Fibroblast of villous mesenchyme (primary cell): Measurements from ENCODE around the gene TLE5. TPM values are rescaled to one million over a fixed set of nuclear protein-coding genes. Genes with fewer than 3 reads are reported as not detected.

ENCODE experiments used
- DNase-seq: peaks from one replicate; pipeline ENCODE4 v3.0.0-alpha.2; 2010; ENCODE audit warnings: low read depth
- H3K4me3 ChIP-seq: 2 replicates; pipeline ENCODE4 v1.5.1; 2011; ENCODE audit warnings: low read depth, mild to moderate bottlenecking, low read length
- CTCF ChIP-seq: IDR thresholded peaks from 2 replicates; pipeline ENCODE4 v1.5.1; 2012; ENCODE audit warnings: low read depth, mild to moderate bottlenecking, low read length; ENCODE audit not compliant: insufficient read depth
- total RNA-seq: library from RNA; depleted of rRNA; stranded (reverse); fragments of >200 nt; gene quantifications from 2 replicates; pipeline ENCODE4 v1.2.3, GENCODE V29; 2012

The TLE5 gene
- total RNA-seq, 1 donor, result 289 TPM

GRCh38 chr19:3067563-3067962 is 5.3 kb upstream of the TLE5 start:
- no peak for TF ChIP-seq CTCF
- no peak for DNase-seq
- H3K4me3 ChIP-seq, result no peak overlapping the region

GRCh38 chr19:3066482-3067049 is 4.3 kb upstream of the TLE5 start:
- TF ChIP-seq CTCF, result no peak
- H3K4me3 ChIP-seq, result no peak overlapping the region
- no peak for DNase-seq

- DNase-seq, result no peak
- TF ChIP-seq CTCF, result no peak
- no peak overlapping the region for H3K4me3 ChIP-seq
Observed at GRCh38 chr19:3065675-3066357, 3.5 kb upstream of the TLE5 start.

- TF ChIP-seq CTCF, result no peak
- DNase-seq, result no peak
- H3K4me3 ChIP-seq, result no peak overlapping the region
Observed at GRCh38 chr19:3064011-3064330, 1.7 kb upstream of the TLE5 start.

- H3K4me3 ChIP-seq, result peak overlapping the region; percentile 85
- DNase-seq, result peak; percentile 63
- peak; percentile 24 for TF ChIP-seq CTCF
Observed at GRCh38 chr19:3061182-3062161, 823 bp downstream of the TLE5 start.

- no peak for DNase-seq
- TF ChIP-seq CTCF, result no peak
- peak overlapping the region; percentile 85 for H3K4me3 ChIP-seq
Observed at GRCh38 chr19:3060857-3061181, 1.5 kb downstream of the TLE5 start.
